ENCODE measurements around the gene MBTPS1.

GRCh38 chr16:84005391-84005790 lies 111.4 kb downstream of the MBTPS1 start:
- no peak for TF ChIP-seq CTCF (IDR thresholded peaks at IDR 0.05)
- TF ChIP-seq, protein P1, sequence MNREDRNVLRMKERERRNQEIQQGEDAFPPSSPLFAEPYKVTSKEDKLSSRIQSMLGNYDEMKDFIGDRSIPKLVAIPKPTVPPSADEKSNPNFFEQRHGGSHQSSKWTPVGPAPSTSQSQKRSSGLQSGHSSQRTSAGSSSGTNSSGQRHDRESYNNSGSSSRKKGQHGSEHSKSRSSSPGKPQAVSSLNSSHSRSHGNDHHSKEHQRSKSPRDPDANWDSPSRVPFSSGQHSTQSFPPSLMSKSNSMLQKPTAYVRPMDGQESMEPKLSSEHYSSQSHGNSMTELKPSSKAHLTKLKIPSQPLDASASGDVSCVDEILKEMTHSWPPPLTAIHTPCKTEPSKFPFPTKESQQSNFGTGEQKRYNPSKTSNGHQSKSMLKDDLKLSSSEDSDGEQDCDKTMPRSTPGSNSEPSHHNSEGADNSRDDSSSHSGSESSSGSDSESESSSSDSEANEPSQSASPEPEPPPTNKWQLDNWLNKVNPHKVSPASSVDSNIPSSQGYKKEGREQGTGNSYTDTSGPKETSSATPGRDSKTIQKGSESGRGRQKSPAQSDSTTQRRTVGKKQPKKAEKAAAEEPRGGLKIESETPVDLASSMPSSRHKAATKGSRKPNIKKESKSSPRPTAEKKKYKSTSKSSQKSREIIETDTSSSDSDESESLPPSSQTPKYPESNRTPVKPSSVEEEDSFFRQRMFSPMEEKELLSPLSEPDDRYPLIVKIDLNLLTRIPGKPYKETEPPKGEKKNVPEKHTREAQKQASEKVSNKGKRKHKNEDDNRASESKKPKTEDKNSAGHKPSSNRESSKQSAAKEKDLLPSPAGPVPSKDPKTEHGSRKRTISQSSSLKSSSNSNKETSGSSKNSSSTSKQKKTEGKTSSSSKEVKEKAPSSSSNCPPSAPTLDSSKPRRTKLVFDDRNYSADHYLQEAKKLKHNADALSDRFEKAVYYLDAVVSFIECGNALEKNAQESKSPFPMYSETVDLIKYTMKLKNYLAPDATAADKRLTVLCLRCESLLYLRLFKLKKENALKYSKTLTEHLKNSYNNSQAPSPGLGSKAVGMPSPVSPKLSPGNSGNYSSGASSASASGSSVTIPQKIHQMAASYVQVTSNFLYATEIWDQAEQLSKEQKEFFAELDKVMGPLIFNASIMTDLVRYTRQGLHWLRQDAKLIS (CRISPR knock-in tag; IDR thresholded peaks at IDR 0.05; ENCODE audit: borderline replicate concordance): no peak
- TF ChIP-seq USF1 (CRISPR knock-in tag; IDR thresholded peaks at IDR 0.05): no peak
- TF ChIP-seq MAX (CRISPR knock-in tag; IDR thresholded peaks at IDR 0.05): no peak
- no peak for TF ChIP-seq KAT7 (CRISPR knock-in tag; IDR thresholded peaks at IDR 0.05; ENCODE audit: borderline replicate concordance)
- no peak for TF ChIP-seq ATF2 (CRISPR knock-in tag; IDR thresholded peaks at IDR 0.05; ENCODE audit: borderline replicate concordance, low read depth)
- no peak for TF ChIP-seq FOXJ3 (CRISPR knock-in tag; IDR thresholded peaks at IDR 0.05; ENCODE audit: borderline replicate concordance)
- TF ChIP-seq FOXP4 (CRISPR knock-in tag; IDR thresholded peaks at IDR 0.05): no peak
- no peak for TF ChIP-seq FOXP1 (CRISPR knock-in tag; IDR thresholded peaks at IDR 0.05; ENCODE audit: borderline replicate concordance)
